ENCODE data around the gene XPR1.
"Not testable (repeated sequence)": the region's sequence is repeated elsewhere in the genome, so short reads cannot be mapped to it uniquely, and the experiment has no call there.

XPR1 gene

DNA sequence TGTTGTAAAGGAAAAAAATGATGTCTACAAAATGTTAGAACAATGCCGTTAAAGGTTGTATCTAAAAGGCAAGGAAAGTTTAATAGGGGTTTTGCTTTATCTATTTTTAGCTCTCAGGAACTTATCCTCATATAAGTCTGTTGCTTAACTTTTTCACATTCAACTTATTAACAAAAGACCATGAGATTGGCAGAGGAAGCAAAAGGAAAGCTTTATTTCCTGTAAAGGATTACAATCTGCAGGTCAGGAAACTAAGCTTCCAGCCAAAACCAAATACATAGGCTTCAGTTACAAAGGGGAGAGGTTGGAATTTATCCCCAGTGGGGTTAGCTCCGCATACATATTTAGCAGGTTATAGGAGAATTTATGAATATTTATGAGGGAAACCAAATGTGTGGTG is 222.2 kb downstream of the XPR1 start:
- Histone ChIP-seq H3K9me3 (ENCODE audit: control insufficient read depth, insufficient read depth, low read length) (no peaks in the 10 kb centered on the region), H3K36me3 (ENCODE audit: control insufficient read depth, insufficient read depth, low read length) (no peaks in the 10 kb centered on the region), H3K4me3 (ENCODE audit: low read depth, low read length) (no peak overlapping the region), H3K27me3 (ENCODE audit: control insufficient read depth, insufficient read depth, low read length) (no peaks in the 10 kb centered on the region), H3K4me1 (ENCODE audit: control insufficient read depth, insufficient read depth, low read length) (peaks cover 9% of the 10 kb centered on the region), H3K9ac (ENCODE audit: low read depth, low read length) (no peak overlapping the region)

DNA sequence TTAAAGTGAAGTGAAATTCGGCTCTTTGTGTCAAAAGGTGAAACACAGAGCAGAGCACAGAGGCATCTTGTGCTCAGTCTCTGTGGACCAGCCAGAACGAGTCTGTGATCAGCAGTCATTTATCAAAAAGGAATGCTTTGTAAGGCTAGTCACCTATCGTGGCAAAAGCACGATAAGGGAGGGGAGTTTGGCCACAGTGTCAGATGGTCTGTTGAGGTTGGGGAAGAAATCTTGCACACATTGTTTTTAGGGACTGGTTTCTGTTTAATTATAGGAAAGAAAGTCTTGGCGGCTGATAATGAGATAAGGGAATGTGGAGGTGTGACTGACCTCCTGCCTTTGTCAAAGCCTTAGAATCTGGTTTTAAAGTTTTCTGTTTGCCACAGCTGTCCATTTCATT is 222.6 kb downstream of the XPR1 start:
- no peaks in the 10 kb centered on the region for H3K9me3 ChIP-seq (ENCODE audit: control insufficient read depth, insufficient read depth, low read length)
- H3K4me3 ChIP-seq (ENCODE audit: low read depth, low read length) = no peak overlapping the region
- H3K4me1 ChIP-seq (ENCODE audit: control insufficient read depth, insufficient read depth, low read length) = peaks cover 9% of the 10 kb centered on the region
- no peak overlapping the region for H3K9ac ChIP-seq (ENCODE audit: low read depth, low read length)
- H3K27me3 ChIP-seq (ENCODE audit: control insufficient read depth, insufficient read depth, low read length) = no peaks in the 10 kb centered on the region
- H3K36me3 ChIP-seq (ENCODE audit: control insufficient read depth, insufficient read depth, low read length) = no peaks in the 10 kb centered on the region

DNA sequence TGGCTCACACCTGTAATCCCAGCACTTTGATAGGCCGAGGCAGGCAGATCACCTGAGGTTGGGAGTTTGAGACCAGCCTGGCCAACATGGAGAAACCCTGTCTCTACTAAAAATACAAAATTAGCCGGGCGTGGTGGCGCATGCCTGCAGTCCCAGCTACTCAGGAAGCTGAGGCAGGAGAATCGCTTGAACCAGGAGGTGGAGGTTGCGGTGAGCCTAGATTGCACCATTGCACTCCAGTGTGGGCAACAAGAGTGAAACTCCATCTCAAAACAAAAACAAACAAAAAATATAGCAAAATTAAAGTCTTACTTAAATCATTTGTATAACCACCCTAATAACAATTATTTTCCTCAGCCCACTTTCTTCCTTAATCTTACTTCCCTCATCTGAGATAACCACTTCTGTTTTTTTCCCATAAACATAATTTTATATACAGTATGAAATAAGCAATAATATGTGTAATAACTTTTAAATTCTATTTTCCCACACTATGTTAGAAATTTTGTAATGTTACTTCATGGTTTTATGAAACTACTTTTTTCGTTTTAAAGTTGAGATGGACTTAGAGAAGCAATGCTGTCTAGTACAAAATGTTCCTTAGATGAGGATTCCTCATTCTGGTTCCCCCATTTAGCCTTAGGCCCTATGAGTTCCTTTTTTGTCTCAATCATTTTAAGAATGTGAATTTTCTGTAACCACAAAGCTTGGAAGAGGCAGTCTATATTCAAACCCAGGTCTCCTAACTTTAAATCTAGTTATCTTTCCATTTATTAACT is 226.3 kb downstream of the XPR1 start:
- H3K27me3 ChIP-seq (ENCODE audit: control insufficient read depth, insufficient read depth, low read length); H3K9ac ChIP-seq (ENCODE audit: low read depth, low read length); H3K9me3 ChIP-seq (ENCODE audit: control insufficient read depth, insufficient read depth, low read length); H3K4me1 ChIP-seq (ENCODE audit: control insufficient read depth, insufficient read depth, low read length); H3K36me3 ChIP-seq (ENCODE audit: control insufficient read depth, insufficient read depth, low read length); H3K4me3 ChIP-seq (ENCODE audit: low read depth, low read length): not testable (repeated sequence)

DNA sequence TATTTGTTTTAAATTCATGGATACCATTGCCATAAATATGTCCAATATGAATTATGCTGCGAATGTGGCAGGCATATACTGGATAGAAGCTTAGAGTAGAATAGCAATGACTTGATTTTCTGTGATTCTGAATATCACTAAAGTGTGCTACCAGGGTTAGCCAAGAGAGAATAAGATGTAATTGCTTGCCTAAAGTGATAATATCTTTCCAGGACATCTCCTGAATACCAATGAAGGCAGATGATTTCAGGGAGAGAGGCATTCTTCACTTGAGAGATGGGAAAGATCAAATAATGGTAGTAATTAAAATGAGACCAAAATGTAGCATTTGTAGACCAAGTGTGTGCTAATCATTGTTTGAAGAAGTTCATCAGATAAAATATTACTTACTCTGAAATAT is 227.5 kb downstream of the XPR1 start:
- peaks cover 5% of the 10 kb centered on the region for H3K4me1 ChIP-seq (ENCODE audit: control insufficient read depth, insufficient read depth, low read length)
- H3K9me3 ChIP-seq (ENCODE audit: control insufficient read depth, insufficient read depth, low read length) = no peaks in the 10 kb centered on the region
- H3K4me3 ChIP-seq (ENCODE audit: low read depth, low read length) = no peak overlapping the region
- H3K27me3 ChIP-seq (ENCODE audit: control insufficient read depth, insufficient read depth, low read length) = no peaks in the 10 kb centered on the region
- no peak overlapping the region for H3K9ac ChIP-seq (ENCODE audit: low read depth, low read length)
- no peaks in the 10 kb centered on the region for H3K36me3 ChIP-seq (ENCODE audit: control insufficient read depth, insufficient read depth, low read length)

GRCh38 chr1:180860535-180860934 is 228.7 kb downstream of the XPR1 start:
- Histone ChIP-seq H3K9me3 (ENCODE audit: control insufficient read depth, insufficient read depth, low read length) (no peaks in the 10 kb centered on the region), H3K9ac (ENCODE audit: low read depth, low read length) (no peak overlapping the region), H3K4me3 (ENCODE audit: low read depth, low read length) (no peak overlapping the region), H3K27me3 (ENCODE audit: control insufficient read depth, insufficient read depth, low read length) (no peaks in the 10 kb centered on the region), H3K36me3 (ENCODE audit: control insufficient read depth, insufficient read depth, low read length) (peaks cover 2% of the 10 kb centered on the region), H3K4me1 (ENCODE audit: control insufficient read depth, insufficient read depth, low read length) (peaks cover 4% of the 10 kb centered on the region)

- H3K9me3 ChIP-seq (ENCODE audit: control insufficient read depth, insufficient read depth, low read length) = no peaks in the 10 kb centered on the region
- H3K4me3 ChIP-seq (ENCODE audit: low read depth, low read length) = no peak overlapping the region
- H3K9ac ChIP-seq (ENCODE audit: low read depth, low read length) = no peak overlapping the region
Measured at GRCh38 chr1:180862305-180862704, 230.5 kb downstream of the XPR1 start.

GRCh38 chr1:180863158-180863775 is 231.4 kb downstream of the XPR1 start:
- Histone ChIP-seq H3K9me3 (ENCODE audit: control insufficient read depth, insufficient read depth, low read length) (no peaks in the 10 kb centered on the region), H3K4me1 (ENCODE audit: control insufficient read depth, insufficient read depth, low read length) (no peaks in the 10 kb centered on the region), H3K4me3 (ENCODE audit: low read depth, low read length) (no peak overlapping the region), H3K27me3 (ENCODE audit: control insufficient read depth, insufficient read depth, low read length) (no peaks in the 10 kb centered on the region), H3K36me3 (ENCODE audit: control insufficient read depth, insufficient read depth, low read length) (peaks cover 2% of the 10 kb centered on the region), H3K9ac (ENCODE audit: low read depth, low read length) (no peak overlapping the region)

More at GRCh38 chr1:180862305-180862704, 230.5 kb downstream of the XPR1 start:
- no peaks in the 10 kb centered on the region for H3K27me3 ChIP-seq (ENCODE audit: control insufficient read depth, insufficient read depth, low read length)
- H3K36me3 ChIP-seq (ENCODE audit: control insufficient read depth, insufficient read depth, low read length) = peaks cover 2% of the 10 kb centered on the region
- H3K4me1 ChIP-seq (ENCODE audit: control insufficient read depth, insufficient read depth, low read length) = no peaks in the 10 kb centered on the region

- no peaks in the 10 kb centered on the region for H3K4me1 ChIP-seq (ENCODE audit: control insufficient read depth, insufficient read depth, low read length)
- H3K4me3 ChIP-seq (ENCODE audit: low read depth, low read length) = no peak overlapping the region
- no peaks in the 10 kb centered on the region for H3K9me3 ChIP-seq (ENCODE audit: control insufficient read depth, insufficient read depth, low read length)
- no peaks in the 10 kb centered on the region for H3K36me3 ChIP-seq (ENCODE audit: control insufficient read depth, insufficient read depth, low read length)
- H3K27me3 ChIP-seq (ENCODE audit: control insufficient read depth, insufficient read depth, low read length) = no peaks in the 10 kb centered on the region
- H3K9ac ChIP-seq (ENCODE audit: low read depth, low read length) = no peak overlapping the region
Measured at GRCh38 chr1:180881806-180882509, 250.1 kb downstream of the XPR1 start.

- H3K4me3 ChIP-seq (ENCODE audit: low read depth, low read length) = no peak overlapping the region
- H3K9me3 ChIP-seq (ENCODE audit: control insufficient read depth, insufficient read depth, low read length) = no peaks in the 10 kb centered on the region
- H3K4me1 ChIP-seq (ENCODE audit: control insufficient read depth, insufficient read depth, low read length) = no peaks in the 10 kb centered on the region
- H3K27me3 ChIP-seq (ENCODE audit: control insufficient read depth, insufficient read depth, low read length) = no peaks in the 10 kb centered on the region
- no peak overlapping the region for H3K9ac ChIP-seq (ENCODE audit: low read depth, low read length)
- no peaks in the 10 kb centered on the region for H3K36me3 ChIP-seq (ENCODE audit: control insufficient read depth, insufficient read depth, low read length)
Measured at GRCh38 chr1:180884588-180885300, 252.9 kb downstream of the XPR1 start.

- H3K4me3 ChIP-seq (ENCODE audit: low read depth, low read length) = no peak overlapping the region
- H3K9ac ChIP-seq (ENCODE audit: low read depth, low read length) = no peak overlapping the region
- no peaks in the 10 kb centered on the region for H3K4me1 ChIP-seq (ENCODE audit: control insufficient read depth, insufficient read depth, low read length)
- H3K27me3 ChIP-seq (ENCODE audit: control insufficient read depth, insufficient read depth, low read length) = no peaks in the 10 kb centered on the region
- H3K9me3 ChIP-seq (ENCODE audit: control insufficient read depth, insufficient read depth, low read length) = no peaks in the 10 kb centered on the region
- no peaks in the 10 kb centered on the region for H3K36me3 ChIP-seq (ENCODE audit: control insufficient read depth, insufficient read depth, low read length)
Measured at GRCh38 chr1:180886338-180886737, 254.5 kb downstream of the XPR1 start.

- Histone ChIP-seq H3K27me3 (ENCODE audit: control insufficient read depth, insufficient read depth, low read length) (no peaks in the 10 kb centered on the region), H3K9ac (ENCODE audit: low read depth, low read length) (no peak overlapping the region), H3K36me3 (ENCODE audit: control insufficient read depth, insufficient read depth, low read length) (no peaks in the 10 kb centered on the region), H3K4me3 (ENCODE audit: low read depth, low read length) (no peak overlapping the region), H3K4me1 (ENCODE audit: control insufficient read depth, insufficient read depth, low read length) (no peaks in the 10 kb centered on the region), H3K9me3 (ENCODE audit: control insufficient read depth, insufficient read depth, low read length) (no peaks in the 10 kb centered on the region)
Measured at GRCh38 chr1:180887841-180888240, 256.0 kb downstream of the XPR1 start.

Measured in iPS-15b (cell line).